IMR-90 (cell line): ENCODE measurements around the gene DPH2. TPM values are rescaled to one million over a fixed set of nuclear protein-coding genes. Genes with fewer than 3 reads are reported as not detected.

Source experiments
- ATAC-seq: fragments of 200-7000 bp; cut with Tn5 transposase; 2 replicates; pipeline ENCODE4 v1.9.1; 2020; ENCODE audit warnings: low read depth, mild to moderate bottlenecking, moderate library complexity
- BruUV-seq: library from RNA; stranded (reverse); fragments of 400-500 nt; replicated peaks from 2 replicates; lab custom pipeline; 2021; lab: Mats Ljungman, UMichigan
- CTCF ChIA-PET: fragments of 300-600 bp; formaldehyde crosslinking; extraction: SDS; loops from one replicate; lab custom pipeline; 2021; ENCODE audit warnings: antibody characterized with exemption; lab: Yijun Ruan, JAX
- POLR2A ChIA-PET: fragments of 300-600 bp; sonication (Branson Sonifier 250); formaldehyde crosslinking; loops from one replicate; lab custom pipeline; 2022; ENCODE audit warnings: antibody characterized with exemption; ENCODE audit not compliant: unreplicated experiment; lab: Charles Lee
- DNase-seq: peaks from one replicate; pipeline ENCODE4 v3.0.0; 2013
- H2AFZ ChIP-seq: replicated peaks from 2 replicates; pipeline ENCODE3; 2013; ENCODE audit warnings: low read length, mild to moderate bottlenecking; ENCODE audit not compliant: poor library complexity
- H2AK5ac ChIP-seq: 2 replicates; pipeline ENCODE4 v1.6.1; 2013; ENCODE audit warnings: low read depth, low read length, inconsistent platforms
- H2AK9ac ChIP-seq: replicated peaks from 2 replicates; pipeline ENCODE3; 2013; ENCODE audit warnings: mild to moderate bottlenecking, low read depth, low read length, moderate library complexity; ENCODE audit not compliant: poor library complexity
- H2BK120ac ChIP-seq: 2 replicates; pipeline ENCODE4 v1.6.1; 2013; ENCODE audit warnings: low read depth, low read length, inconsistent platforms
- H2BK15ac ChIP-seq: 3 replicates; pipeline ENCODE4 v1.6.1; 2013; ENCODE audit warnings: low read depth, low read length, inconsistent platforms
- H2BK20ac ChIP-seq: 2 replicates; pipeline ENCODE4 v1.6.1; 2013; ENCODE audit warnings: low read depth, mild to moderate bottlenecking, inconsistent platforms, low read length, moderate library complexity
- H2BK5ac ChIP-seq: 2 replicates; pipeline ENCODE4 v1.6.1; 2013; ENCODE audit warnings: mild to moderate bottlenecking, low read depth, low read length, inconsistent platforms; ENCODE audit not compliant: poor library complexity, severe bottlenecking
- H3K14ac ChIP-seq: replicated peaks from 2 replicates; pipeline ENCODE4 v1.6.1; 2013; ENCODE audit warnings: low read depth, low read length, inconsistent platforms
- H3K18ac ChIP-seq: 2 replicates; pipeline ENCODE4 v1.6.1; 2013; ENCODE audit warnings: low read depth, low read length, control low read depth
- H3K23ac ChIP-seq: 2 replicates; pipeline ENCODE4 v1.6.1; 2013; ENCODE audit warnings: low read depth, low read length, inconsistent platforms
- H3K27ac ChIP-seq: 2 replicates; pipeline ENCODE4 v1.5.1; 2013; ENCODE audit warnings: mild to moderate bottlenecking, control low read depth, low read length; ENCODE audit not compliant: insufficient read depth
- H3K27me3 ChIP-seq: 2 replicates; pipeline ENCODE4 v1.6.1; 2013; ENCODE audit warnings: low read length; ENCODE audit not compliant: control insufficient read depth, insufficient read depth
- H3K36me3 ChIP-seq: 2 replicates; pipeline ENCODE4 v1.6.1; 2013; ENCODE audit warnings: low read length, mixed read lengths; ENCODE audit not compliant: control insufficient read depth, insufficient read depth
- H3K4ac ChIP-seq: 2 replicates; pipeline ENCODE4 v1.6.1; 2013; ENCODE audit warnings: low read depth, low read length, inconsistent platforms
- H3K4me1 ChIP-seq: 2 replicates; pipeline ENCODE4 v1.6.1; 2013; ENCODE audit warnings: low read length, mixed read lengths; ENCODE audit not compliant: control insufficient read depth, insufficient read depth
- H3K4me2 ChIP-seq: 2 replicates; pipeline ENCODE4 v1.6.1; 2013; ENCODE audit warnings: low read depth, mild to moderate bottlenecking, control low read depth, low read length, moderate library complexity
- H3K4me3 ChIP-seq: 2 replicates; pipeline ENCODE4 v1.5.1; 2013; ENCODE audit warnings: low read depth, mild to moderate bottlenecking, control low read depth, low read length, moderate library complexity; ENCODE audit not compliant: insufficient read depth
- H3K56ac ChIP-seq: 2 replicates; pipeline ENCODE4 v1.6.1; 2013; ENCODE audit warnings: low read length, inconsistent platforms; ENCODE audit not compliant: insufficient read depth; ENCODE audit errors: extremely low read depth
- H3K79me1 ChIP-seq, 2 experiments: 2 replicates each; pipeline ENCODE4 v1.6.1; 2013; ENCODE audit warnings: low read length in 2 of 2, inconsistent platforms in 1 of 2, low read depth in 1 of 2
- H3K9ac ChIP-seq: 2 replicates; pipeline ENCODE4 v1.6.1; 2013; ENCODE audit warnings: low read depth, low read length, control low read depth
- H3K9me1 ChIP-seq: 2 replicates; pipeline ENCODE4 v1.6.1; 2013; ENCODE audit warnings: low read length, inconsistent platforms; ENCODE audit not compliant: insufficient read depth
- H3K9me3 ChIP-seq: 2 replicates; pipeline ENCODE4 v1.6.1; 2013; ENCODE audit warnings: low read length; ENCODE audit not compliant: control insufficient read depth, insufficient read depth
- H4K20me1 ChIP-seq: 2 replicates; pipeline ENCODE4 v1.6.1; 2013; ENCODE audit warnings: low read length, inconsistent platforms; ENCODE audit not compliant: insufficient read depth
- H4K5ac ChIP-seq: 2 replicates; pipeline ENCODE4 v1.6.1; 2013; ENCODE audit warnings: mild to moderate bottlenecking, low read depth, low read length, control low read depth
- H4K8ac ChIP-seq, 2 experiments: 2 replicates each; pipeline ENCODE4 v1.6.1; 2013; ENCODE audit warnings: low read depth in 2 of 2, low read length in 2 of 2, control low read depth in 1 of 2, inconsistent platforms in 1 of 2
- H4K91ac ChIP-seq: 2 replicates; pipeline ENCODE4 v1.6.1; 2013; ENCODE audit warnings: low read depth, low read length, inconsistent platforms; ENCODE audit not compliant: insufficient read depth
- BHLHE40 ChIP-seq: fragments of 150-350 bp; IDR thresholded peaks from 2 replicates; pipeline ENCODE4 v1.6.1; 2016; ENCODE audit warnings: mild to moderate bottlenecking, low read depth, low read length
- CHD1 ChIP-seq: IDR thresholded peaks from 2 replicates; pipeline ENCODE4 v1.6.1; 2012; ENCODE audit warnings: low read depth, low read length, improper control_type of control experiment
- FOS ChIP-seq: fragments of 150-350 bp; IDR thresholded peaks from 2 replicates; pipeline ENCODE4 v1.6.1; 2016; ENCODE audit warnings: low read depth, low read length
- MAZ ChIP-seq: IDR thresholded peaks from 2 replicates; pipeline ENCODE4 v1.6.1; 2012; ENCODE audit warnings: low read depth, mild to moderate bottlenecking, low read length, improper control_type of control experiment, moderate library complexity, borderline replicate concordance
- MXI1 ChIP-seq: IDR thresholded peaks from 2 replicates; pipeline ENCODE4 v1.6.1; 2012; ENCODE audit warnings: low read depth, mild to moderate bottlenecking, low read length, moderate library complexity, borderline replicate concordance
- NFE2L2 ChIP-seq: fragments of 150-350 bp; IDR thresholded peaks from 2 replicates; pipeline ENCODE4 v1.6.1; 2016; ENCODE audit warnings: low read depth, mild to moderate bottlenecking, low read length
- POLR2A ChIP-seq: IDR thresholded peaks from 2 replicates; pipeline ENCODE4 v1.6.1; 2012; ENCODE audit warnings: mild to moderate bottlenecking, low read depth, low read length
- RAD21 ChIP-seq: IDR thresholded peaks from 2 replicates; pipeline ENCODE4 v1.6.1; 2012; ENCODE audit warnings: low read length, improper control_type of control experiment
- RCOR1 ChIP-seq: IDR thresholded peaks from 2 replicates; pipeline ENCODE4 v1.6.1; 2012; ENCODE audit warnings: mild to moderate bottlenecking, low read length, improper control_type of control experiment; ENCODE audit not compliant: insufficient replicate concordance
- RFX5 ChIP-seq: IDR thresholded peaks from 2 replicates; pipeline ENCODE4 v1.8.0; 2012; ENCODE audit warnings: low read depth, mild to moderate bottlenecking, low read length, moderate library complexity
- SMC3 ChIP-seq: fragments of 150-350 bp; IDR thresholded peaks from 2 replicates; pipeline ENCODE4 v1.6.1; 2016; ENCODE audit warnings: low read depth, mild to moderate bottlenecking, antibody characterized with exemption, low read length, moderate library complexity
- USF2 ChIP-seq: fragments of 150-350 bp; IDR thresholded peaks from 2 replicates; pipeline ENCODE4 v1.6.1; 2017; ENCODE audit warnings: mild to moderate bottlenecking, antibody characterized with exemption, low read length, low read depth
- WGBS, 2 experiments: methylation state at CpG; one replicate each; pipeline versions ENCODE4 v1.1.5 to v1.1.7; 2013; ENCODE audit warnings: missing lambda C conversion rate in 2 of 2; ENCODE audit not compliant: insufficient read length in 1 of 2; ENCODE audit errors: extremely low coverage in 2 of 2; 5-methylcytosine and 5-hydroxymethylcytosine counted together
- dilution Hi-C: fragments of 300-500 bp; cut with HindIII; formaldehyde crosslinking; loops from one replicate; pipeline ENCODE4 v1.14.3; 2018; ENCODE audit warnings: low sequenced_read_pairs; ENCODE audit not compliant: unreplicated experiment
- in situ Hi-C: fragments of 300-500 bp; cut with MboI; formaldehyde crosslinking; loops from 3 replicates; pipeline ENCODE4 v1.14.3; 2019; ENCODE audit warnings: low sequenced_read_pairs, inconsistent platforms, mixed read lengths
- intact Hi-C: fragments of 100-400 bp; cut with micrococcal nuclease; formaldehyde crosslinking; loops from 2 replicates; pipeline ENCODE4 v1.10.0; 2022
- polyA plus RNA-seq, 3 experiments: library from polyadenylated mRNA; depleted of rRNA; stranded (reverse); fragments of >200 nt; gene quantifications; 2 replicates each; pipeline ENCODE4 v1.2.3, GENCODE V29; 2012; ENCODE audit warnings: low replicate concordance in 1 of 3
- total RNA-seq: library from RNA; depleted of rRNA; stranded (reverse); fragments of >200 nt; gene quantifications from 2 replicates; pipeline ENCODE4 v1.2.3, GENCODE V29; 2012
- TF ChIP-seq, protein P1 (sequence below): conservative IDR thresholded peaks from 2 replicates; pipeline ENCODE4 v1.5.1; 2012; ENCODE audit warnings: mild to moderate bottlenecking, low read depth, low read length, improper control_type of control experiment

Gene DPH2
- total and polyA plus RNA-seq, 2 of the 4 experiments (the other 2 are of a cell fraction): 21.0 to 32.2 TPM

DNA sequence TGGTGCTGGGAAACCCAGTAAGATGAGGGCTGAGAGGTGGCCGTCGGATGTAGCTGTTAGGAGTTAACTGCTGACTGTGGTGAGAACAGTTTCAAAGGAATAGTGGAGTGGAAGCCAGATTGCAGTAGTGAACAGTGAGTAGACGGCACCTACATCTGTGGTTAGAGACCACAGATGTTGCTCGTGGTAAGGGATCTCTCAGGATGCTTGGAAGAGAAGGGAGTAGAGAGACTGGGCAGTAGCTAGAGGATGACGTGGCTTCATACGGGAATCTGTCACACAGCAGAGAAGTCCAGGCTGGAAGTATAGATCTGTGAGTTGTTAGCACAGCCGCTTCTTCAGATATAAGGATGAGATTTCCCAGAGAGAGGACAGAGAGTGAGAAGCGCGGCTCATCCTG is 44.0 kb upstream of the DPH2 start:
- no peak for ATAC-seq
- in situ Hi-C loops: no loop called here
- H3K27me3 ChIP-seq: no peaks in the 10 kb centered on the region

More for the DNA sequence above, 44.0 kb upstream of the DPH2 start:
- ChIA-PET POLR2A (no interaction called here), CTCF (interaction anchor here (1.0 kb wide), 1 partner anchor 9 kb away, joined by 6 read pairs; no protein-coding TSS in a partner anchor)
- Histone ChIP-seq H3K18ac (no peak overlapping the region), H3K4me1 (peaks cover 1% of the 10 kb centered on the region; the same call in 1 of the 2 replicates), H3K9ac (no peak overlapping the region), H3K4me3 (no peak overlapping the region), H2BK5ac (no peak overlapping the region), H4K20me1 (no peaks in the 10 kb centered on the region), H3K79me1 (0 out of 4 replicates have a peak, but pooled peaks cover 0 to 4% of the 10 kb centered on the region in 2 experiments), H3K4me2 (no peak overlapping the region), H3K14ac (no peak overlapping the region), H2AFZ (no peak overlapping the region), H4K5ac (no peak overlapping the region), H3K9me1 (peaks cover 14% of the 10 kb centered on the region; the same call in 1 of the 2 replicates), H4K91ac (no peak overlapping the region), H2BK120ac (no peak overlapping the region), H4K8ac (no peak overlapping the region), H3K9me3 (peaks cover 5% of the 10 kb centered on the region), H2AK9ac (no peak overlapping the region), H3K23ac (no peak overlapping the region), H3K27ac (no peak overlapping the region), H2BK20ac (no peak overlapping the region), H3K36me3 (peaks cover 11% of the 10 kb centered on the region), H2AK5ac (no peak overlapping the region), H3K4ac (no peak overlapping the region), H3K56ac (no peak overlapping the region), H2BK15ac (no peak overlapping the region)
- dilution Hi-C loops (no loop called here), intact Hi-C loops (no loop called here)
- no TSS peak for BruUV-seq
- WGBS, 2 experiments: 96% methylated on average over 8 of the region's 9 CpGs; no CpG with 5 or more reads in 1 of the 2 experiments
- TF ChIP-seq MAZ (no peak), FOS (no peak), RFX5 (no peak), SMC3 (no peak), CHD1 (no peak), RAD21 (no peak), USF2 (no peak), NFE2L2 (no peak), BHLHE40 (no peak), MXI1 (no peak), RCOR1 (no peak), POLR2A (no peak)
- TF ChIP-seq, protein P1, sequence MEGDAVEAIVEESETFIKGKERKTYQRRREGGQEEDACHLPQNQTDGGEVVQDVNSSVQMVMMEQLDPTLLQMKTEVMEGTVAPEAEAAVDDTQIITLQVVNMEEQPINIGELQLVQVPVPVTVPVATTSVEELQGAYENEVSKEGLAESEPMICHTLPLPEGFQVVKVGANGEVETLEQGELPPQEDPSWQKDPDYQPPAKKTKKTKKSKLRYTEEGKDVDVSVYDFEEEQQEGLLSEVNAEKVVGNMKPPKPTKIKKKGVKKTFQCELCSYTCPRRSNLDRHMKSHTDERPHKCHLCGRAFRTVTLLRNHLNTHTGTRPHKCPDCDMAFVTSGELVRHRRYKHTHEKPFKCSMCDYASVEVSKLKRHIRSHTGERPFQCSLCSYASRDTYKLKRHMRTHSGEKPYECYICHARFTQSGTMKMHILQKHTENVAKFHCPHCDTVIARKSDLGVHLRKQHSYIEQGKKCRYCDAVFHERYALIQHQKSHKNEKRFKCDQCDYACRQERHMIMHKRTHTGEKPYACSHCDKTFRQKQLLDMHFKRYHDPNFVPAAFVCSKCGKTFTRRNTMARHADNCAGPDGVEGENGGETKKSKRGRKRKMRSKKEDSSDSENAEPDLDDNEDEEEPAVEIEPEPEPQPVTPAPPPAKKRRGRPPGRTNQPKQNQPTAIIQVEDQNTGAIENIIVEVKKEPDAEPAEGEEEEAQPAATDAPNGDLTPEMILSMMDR: no peak
- DNase-seq: no peak
